Measurements from ENCODE around the gene ASB13. TPM values are rescaled to one million over a fixed set of nuclear protein-coding genes. Genes with fewer than 3 reads are reported as not detected.

Gene ASB13
- total RNA-seq, 4 donors from 2014 or later: 11.6 to 18.6 (median 16.5) TPM

DNA sequence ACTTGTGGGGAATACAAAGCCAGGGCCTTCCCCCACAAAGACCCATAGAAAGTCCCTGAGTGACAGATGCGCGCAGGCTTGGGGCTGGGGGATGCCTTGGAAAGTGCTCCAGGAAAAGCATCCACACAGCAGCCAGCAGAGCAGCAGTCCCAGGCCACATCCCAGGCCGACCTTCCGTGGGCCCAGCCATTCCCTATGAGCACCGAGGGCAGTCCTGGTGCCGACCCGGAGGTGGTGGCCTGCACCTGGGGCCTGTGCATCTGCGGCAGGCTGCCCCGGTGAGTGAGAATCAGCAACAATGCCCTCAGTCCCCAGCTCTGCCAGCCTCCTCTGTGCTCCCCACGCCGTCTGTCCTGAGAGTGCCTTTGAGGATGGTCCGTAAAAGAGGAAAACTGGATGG, 26.4 kb downstream of the ASB13 start:
- peaks cover 47% of the 10 kb centered on the region for H3K36me3 ChIP-seq
- 89% methylated on average over 9 of the region's 12 CpGs for WGBS
- no peaks in the 10 kb centered on the region for H3K27me3 ChIP-seq
- TF ChIP-seq, protein P1, sequence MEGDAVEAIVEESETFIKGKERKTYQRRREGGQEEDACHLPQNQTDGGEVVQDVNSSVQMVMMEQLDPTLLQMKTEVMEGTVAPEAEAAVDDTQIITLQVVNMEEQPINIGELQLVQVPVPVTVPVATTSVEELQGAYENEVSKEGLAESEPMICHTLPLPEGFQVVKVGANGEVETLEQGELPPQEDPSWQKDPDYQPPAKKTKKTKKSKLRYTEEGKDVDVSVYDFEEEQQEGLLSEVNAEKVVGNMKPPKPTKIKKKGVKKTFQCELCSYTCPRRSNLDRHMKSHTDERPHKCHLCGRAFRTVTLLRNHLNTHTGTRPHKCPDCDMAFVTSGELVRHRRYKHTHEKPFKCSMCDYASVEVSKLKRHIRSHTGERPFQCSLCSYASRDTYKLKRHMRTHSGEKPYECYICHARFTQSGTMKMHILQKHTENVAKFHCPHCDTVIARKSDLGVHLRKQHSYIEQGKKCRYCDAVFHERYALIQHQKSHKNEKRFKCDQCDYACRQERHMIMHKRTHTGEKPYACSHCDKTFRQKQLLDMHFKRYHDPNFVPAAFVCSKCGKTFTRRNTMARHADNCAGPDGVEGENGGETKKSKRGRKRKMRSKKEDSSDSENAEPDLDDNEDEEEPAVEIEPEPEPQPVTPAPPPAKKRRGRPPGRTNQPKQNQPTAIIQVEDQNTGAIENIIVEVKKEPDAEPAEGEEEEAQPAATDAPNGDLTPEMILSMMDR (IDR thresholded peaks at IDR 0.05): no peak
- TF ChIP-seq EP300 (IDR thresholded peaks at IDR 0.05) (no peak), POLR2AphosphoS5 (IDR thresholded peaks at IDR 0.05) (no peak)
- peaks cover 9% of the 10 kb centered on the region for H3K4me1 ChIP-seq
- no peaks in the 10 kb centered on the region for H3K9me3 ChIP-seq
- no peak overlapping the region for H3K27ac ChIP-seq
- H3K4me3 ChIP-seq: no peak overlapping the region
- DNase-seq (ENCODE audit: low spot score in 2 of 2): no peak

DNA sequence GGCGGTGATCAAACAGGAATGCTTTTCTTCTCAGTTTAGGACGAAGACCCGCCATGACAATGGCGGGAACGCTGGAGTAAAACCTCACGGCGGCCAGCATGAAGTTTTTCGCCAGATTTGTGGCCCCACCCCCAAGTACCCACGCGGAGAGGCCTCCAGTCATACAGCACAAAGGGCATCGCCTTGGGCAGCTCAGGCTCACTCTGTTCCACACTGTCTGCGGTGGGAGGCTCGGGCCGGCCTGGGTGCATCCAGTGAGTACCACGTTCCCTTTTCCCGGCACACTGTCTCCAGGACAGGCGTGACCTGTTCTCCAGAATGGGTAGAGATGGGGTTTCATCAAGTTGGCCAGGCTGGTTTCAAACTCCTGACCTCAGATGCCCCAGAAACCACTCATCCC, 27.3 kb downstream of the ASB13 start:
- H3K27me3 ChIP-seq: no peaks in the 10 kb centered on the region
- no peak for TF ChIP-seq POLR2A (IDR thresholded peaks at IDR 0.05)
- TF ChIP-seq EP300 (IDR thresholded peaks at IDR 0.05): no peak
- TF ChIP-seq, protein P1 (IDR thresholded peaks at IDR 0.05): no peak
- TF ChIP-seq POLR2AphosphoS5 (IDR thresholded peaks at IDR 0.05): no peak
- WGBS: 97% methylated on average over 16 of the region's 17 CpGs
- peaks cover 45% of the 10 kb centered on the region for H3K36me3 ChIP-seq
- H3K27ac ChIP-seq: no peak overlapping the region
- no peak for DNase-seq (ENCODE audit: low spot score in 2 of 2)
- peaks cover 5% of the 10 kb centered on the region for H3K4me1 ChIP-seq
- no peaks in the 10 kb centered on the region for H3K9me3 ChIP-seq
- H3K4me3 ChIP-seq: no peak overlapping the region

DNA sequence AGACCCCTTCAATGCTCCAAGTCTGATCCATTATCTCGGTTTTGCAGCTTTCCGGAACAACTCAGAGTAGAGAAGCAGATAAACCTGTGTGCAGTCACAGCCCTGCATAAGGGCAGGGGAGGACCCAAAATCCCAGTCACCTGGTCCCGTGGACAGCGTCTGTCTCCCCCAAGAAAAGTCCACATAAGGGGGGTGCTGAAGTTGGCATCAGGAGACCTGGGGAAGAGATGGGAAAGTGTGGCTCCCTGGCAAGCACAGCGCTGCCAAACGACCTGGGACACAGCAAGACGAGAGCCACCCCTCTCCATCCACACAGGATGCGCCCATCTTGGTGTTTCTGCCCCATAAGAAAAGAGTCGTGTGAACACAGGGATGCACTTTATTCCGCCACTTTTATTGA, 27.9 kb downstream of the ASB13 start:
- Histone ChIP-seq H3K9me3 (no peaks in the 10 kb centered on the region), H3K4me3 (no peak overlapping the region), H3K27ac (no peak overlapping the region), H3K27me3 (no peaks in the 10 kb centered on the region), H3K4me1 (peaks cover 11% of the 10 kb centered on the region), H3K36me3 (peaks cover 41% of the 10 kb centered on the region)
- WGBS: 94% methylated on average over 10 of the region's 10 CpGs
- no peak for DNase-seq (ENCODE audit: low spot score in 2 of 2)
- TF ChIP-seq, protein P1 (IDR thresholded peaks at IDR 0.05): no peak
- no peak for TF ChIP-seq EP300 (IDR thresholded peaks at IDR 0.05)
- no peak for TF ChIP-seq POLR2AphosphoS5 (IDR thresholded peaks at IDR 0.05)
- TF ChIP-seq POLR2A (IDR thresholded peaks at IDR 0.05): no peak

DNA sequence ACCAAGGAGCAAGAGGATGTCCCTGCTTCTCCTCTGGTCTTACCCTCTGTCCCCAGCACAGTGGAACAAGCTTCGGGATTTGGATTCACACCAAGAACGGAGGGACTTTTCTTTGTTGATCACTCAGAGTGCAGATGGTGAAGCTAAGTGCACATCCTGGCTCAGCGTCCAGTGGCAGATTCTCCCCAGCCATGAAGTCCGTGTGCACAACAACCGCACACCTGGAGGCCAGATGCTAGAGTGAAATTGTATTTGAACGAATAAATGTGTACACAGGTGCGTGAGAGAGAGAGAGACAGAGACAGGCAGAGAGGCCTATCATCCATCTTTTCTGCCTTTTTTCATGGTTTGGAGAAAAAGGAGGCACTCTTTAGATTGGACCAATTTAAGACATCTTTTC, 31.5 kb downstream of the ASB13 start:
- peaks cover 42% of the 10 kb centered on the region for H3K4me1 ChIP-seq
- no peak for TF ChIP-seq POLR2AphosphoS5 (IDR thresholded peaks at IDR 0.05)
- TF ChIP-seq POLR2A (IDR thresholded peaks at IDR 0.05): no peak
- TF ChIP-seq, protein P1 (IDR thresholded peaks at IDR 0.05): no peak
- no peak for TF ChIP-seq EP300 (IDR thresholded peaks at IDR 0.05)
- H3K36me3 ChIP-seq: peaks cover 17% of the 10 kb centered on the region
- H3K27ac ChIP-seq: no peak overlapping the region
- no peaks in the 10 kb centered on the region for H3K27me3 ChIP-seq
- DNase-seq (ENCODE audit: low spot score in 2 of 2): no peak
- no peaks in the 10 kb centered on the region for H3K9me3 ChIP-seq
- 78% methylated on average over 7 of the region's 7 CpGs for WGBS
- no peak overlapping the region for H3K4me3 ChIP-seq

DNA sequence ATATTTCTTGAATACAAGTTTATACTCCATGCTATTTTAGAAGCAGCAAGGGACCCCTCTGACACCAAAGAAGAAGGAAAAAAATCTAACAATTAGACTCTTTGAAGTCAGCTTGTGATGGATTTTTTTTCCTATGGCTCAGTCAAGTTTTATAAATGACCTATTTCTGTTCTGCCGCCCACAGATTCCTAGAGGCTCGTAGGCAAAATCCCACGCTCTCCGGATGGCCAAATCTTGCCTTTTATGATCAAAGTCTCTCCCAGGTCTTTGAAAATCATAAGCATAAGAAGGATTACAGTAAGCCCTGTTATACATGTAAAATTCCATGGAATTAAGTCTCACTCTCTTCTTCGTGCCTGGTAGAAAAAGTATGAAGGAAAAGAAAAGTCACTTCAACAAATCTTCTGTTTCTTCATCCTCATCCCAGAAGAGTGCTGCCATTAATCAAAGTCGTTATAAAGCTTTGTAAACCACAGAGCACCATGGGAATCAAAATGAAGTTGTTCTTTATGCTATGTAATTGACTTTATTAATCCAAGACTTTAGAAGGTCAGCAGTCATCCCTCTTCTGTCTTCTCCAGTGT, 33.1 kb downstream of the ASB13 start:
- no peaks in the 10 kb centered on the region for H3K9me3 ChIP-seq
- no peak overlapping the region for H3K4me3 ChIP-seq
- peaks cover under 1% of the 10 kb centered on the region for H3K36me3 ChIP-seq
- no peaks in the 10 kb centered on the region for H3K27me3 ChIP-seq
- H3K4me1 ChIP-seq: peaks cover 55% of the 10 kb centered on the region
- TF ChIP-seq EP300 (IDR thresholded peaks at IDR 0.05): no peak
- TF ChIP-seq POLR2AphosphoS5 (IDR thresholded peaks at IDR 0.05): no peak
- no peak for TF ChIP-seq POLR2A (IDR thresholded peaks at IDR 0.05)
- DNase-seq (ENCODE audit: low spot score in 2 of 2): no peak
- peak overlapping the region; percentile 87 for H3K27ac ChIP-seq
- WGBS: 60% methylated on average over 6 of the region's 6 CpGs

DNA sequence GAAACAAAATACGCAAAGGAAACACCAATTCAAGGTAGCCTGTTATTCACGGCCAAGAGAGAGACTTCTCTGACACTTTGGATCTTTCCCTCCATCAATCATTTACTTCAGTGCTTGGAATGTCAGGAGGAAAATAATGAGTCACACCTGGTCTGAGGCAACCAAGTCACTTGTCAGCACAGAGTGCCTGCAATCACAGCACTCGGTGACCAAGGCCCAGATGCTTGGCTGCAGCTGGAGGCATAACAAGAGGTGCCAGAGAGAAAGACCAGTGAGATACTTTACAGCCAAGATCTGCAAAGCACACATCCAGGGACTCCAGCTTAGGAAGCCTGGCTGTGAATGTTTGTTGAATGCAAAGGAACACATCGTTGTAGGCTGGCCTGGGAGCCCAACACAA, 33.9 kb downstream of the ASB13 start:
- peak; percentile 7 to 78 (median 74) for TF ChIP-seq POLR2AphosphoS5 (IDR thresholded peaks at IDR 0.05)
- no peak for TF ChIP-seq EP300 (IDR thresholded peaks at IDR 0.05)
- WGBS: 37% methylated on average over 4 of the region's 4 CpGs
- H3K4me3 ChIP-seq: no peak overlapping the region
- peak overlapping the region; percentile 87 for H3K27ac ChIP-seq
- no peaks in the 10 kb centered on the region for H3K27me3 ChIP-seq
- no peaks in the 10 kb centered on the region for H3K9me3 ChIP-seq
- no peak for DNase-seq (ENCODE audit: low spot score in 2 of 2)
- H3K36me3 ChIP-seq: no peaks in the 10 kb centered on the region
- peaks cover 58% of the 10 kb centered on the region for H3K4me1 ChIP-seq
